ENCODE measurements around the gene UMODL1.

GRCh38 chr21:42089665-42090310 is 18.7 kb downstream of the UMODL1 start:
- no peak for TF ChIP-seq CTCF (IDR thresholded peaks at IDR 0.05)
- TF ChIP-seq POLR2A (IDR thresholded peaks at IDR 0.05), result no peak
